RPMI8226 (cell line): ENCODE results near the gene FAM89B.
A peak's percentile ranks its signal among the peaks of the same experiment; 100 is the strongest.
"Not testable (repeated sequence)": the region's sequence is repeated elsewhere in the genome, so short reads cannot be mapped to it uniquely, and the experiment has no call there.

Experiments used
- DNase-seq: peaks from one replicate; pipeline ENCODE4 v3.0.0-alpha.2; 2015

The FAM89B gene

DNA sequence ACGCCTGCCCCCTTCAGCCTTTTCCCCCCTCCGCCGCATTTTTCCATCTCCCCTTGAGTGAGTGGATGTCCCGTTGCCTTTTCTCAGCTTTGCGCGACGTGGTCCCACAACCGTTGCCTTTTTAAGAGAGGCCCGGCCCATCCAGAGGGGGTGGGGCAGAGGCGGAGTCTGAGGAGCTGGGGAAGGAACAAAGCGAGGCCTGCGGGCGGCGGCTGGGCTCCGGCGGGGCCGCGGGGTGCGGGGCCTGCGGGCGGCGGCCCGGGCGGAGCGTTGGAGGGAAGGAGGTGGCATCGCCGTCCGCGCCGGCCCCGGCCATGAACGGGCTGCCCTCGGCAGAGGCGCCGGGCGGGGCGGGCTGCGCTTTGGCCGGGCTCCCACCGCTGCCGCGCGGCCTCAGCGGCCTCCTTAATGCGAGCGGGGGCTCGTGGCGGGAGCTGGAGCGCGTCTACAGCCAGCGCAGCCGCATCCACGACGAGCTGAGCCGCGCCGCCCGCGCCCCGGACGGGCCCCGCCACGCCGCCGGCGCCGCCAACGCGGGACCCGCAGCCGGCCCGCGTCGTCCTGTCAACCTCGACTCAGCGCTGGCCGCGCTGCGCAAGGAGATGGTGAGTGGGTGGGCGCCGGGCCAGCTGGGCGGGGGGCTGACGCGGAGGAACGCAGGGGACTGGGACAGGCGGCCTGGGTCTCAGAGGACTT, at the start of gene FAM89B:
Gene FAM89B (plus strand): TSS at position 183 of the 696 bp plus-strand sequence. CDS start 132 bp downstream, at position 315.
- DNase-seq, result peak; percentile 96

DNA sequence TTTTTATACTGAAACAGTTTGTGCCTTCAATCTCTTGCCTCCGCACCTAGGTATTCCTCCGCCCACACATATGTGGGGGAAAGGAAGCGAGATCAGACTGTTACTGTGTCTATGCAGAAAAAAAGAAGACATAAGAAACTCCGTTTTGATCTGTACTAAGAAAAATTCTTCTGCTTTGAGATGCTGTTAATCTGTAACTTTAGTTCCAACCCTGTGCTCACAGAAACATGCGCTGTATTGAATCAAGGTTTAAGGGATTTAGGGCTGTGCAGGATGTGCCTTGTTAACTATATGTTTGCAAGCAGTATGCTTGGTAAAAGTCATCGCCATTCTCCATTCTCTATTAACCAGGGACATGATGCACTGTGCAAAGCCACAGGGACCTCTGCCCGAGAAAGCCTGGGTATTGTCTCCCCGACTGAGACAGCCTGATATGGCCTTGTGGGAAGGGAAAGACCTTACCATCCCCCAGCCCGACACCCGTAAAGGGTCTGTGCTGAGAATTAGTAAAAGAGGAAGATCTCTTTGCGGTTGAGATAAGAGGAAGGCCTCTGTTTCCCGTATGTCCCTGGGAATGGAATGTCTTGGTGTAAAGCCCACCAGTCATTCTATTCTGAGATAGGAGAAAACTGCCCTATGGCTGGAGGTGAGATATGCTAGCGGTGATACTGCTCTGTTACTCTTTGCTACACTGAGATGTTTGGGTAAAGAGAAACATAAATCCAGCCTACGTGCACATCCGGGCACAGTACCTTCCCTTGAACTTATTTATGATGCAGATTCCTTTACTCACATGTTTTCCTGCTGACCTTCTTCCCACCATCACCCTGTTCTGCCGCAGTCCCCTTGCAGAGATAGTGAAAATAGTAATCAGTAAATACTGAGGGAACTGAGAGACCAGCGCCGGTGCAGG, 49.4 kb upstream of the FAM89B start:
- DNase-seq, result not testable (repeated sequence)

DNA sequence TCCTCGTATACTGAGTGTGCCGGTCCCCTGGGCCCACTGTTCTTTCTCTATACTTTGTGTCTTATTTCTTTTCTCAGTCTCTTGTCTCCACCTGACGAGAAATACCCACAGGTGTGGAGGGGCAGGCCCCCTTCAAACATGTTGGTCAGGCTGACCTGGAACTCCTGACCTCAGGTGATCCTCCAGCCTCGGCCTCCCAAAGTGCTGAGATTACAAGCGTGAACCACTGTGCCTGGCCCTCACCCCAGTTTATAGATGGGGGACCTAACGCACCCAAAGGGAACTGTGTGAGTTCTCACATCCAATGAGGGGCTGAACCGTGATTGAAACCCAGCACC, 48.7 kb upstream of the FAM89B start:
- DNase-seq, result not testable (repeated sequence)

DNA sequence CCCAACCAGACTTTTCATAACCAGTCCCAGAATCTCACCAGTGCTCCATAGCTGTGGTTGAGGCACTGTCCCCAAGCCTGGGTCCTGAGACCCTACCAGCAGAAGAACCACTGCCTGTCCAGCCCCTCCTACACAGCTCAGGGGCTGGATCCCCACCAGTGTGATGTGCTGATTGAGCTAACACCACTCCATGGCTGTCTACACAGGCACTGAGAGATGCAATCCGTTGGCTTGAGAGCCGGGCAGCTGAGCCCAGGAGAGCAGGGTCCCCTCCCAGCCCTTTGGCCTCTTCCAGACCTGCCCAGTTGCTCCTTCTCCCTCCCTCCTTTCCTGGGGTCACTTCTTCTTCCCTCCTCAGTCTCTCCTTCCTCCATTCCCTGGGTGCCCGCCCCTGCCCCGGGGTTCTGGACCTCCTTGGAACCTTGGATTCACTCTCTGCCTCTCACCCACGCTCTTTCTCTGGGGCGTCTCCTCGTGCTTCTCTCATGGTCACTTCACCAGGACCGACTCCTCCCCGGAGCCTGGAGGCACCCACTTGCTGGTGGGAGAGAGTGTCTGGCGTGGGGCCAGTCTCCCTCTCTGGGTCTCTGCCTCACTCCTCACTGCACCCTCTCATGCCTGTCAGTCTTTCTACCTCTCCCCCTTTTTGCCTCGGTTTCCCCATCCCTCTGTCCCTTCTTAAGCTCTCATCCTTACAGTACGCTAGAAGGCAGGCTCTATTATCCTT, 48.2 kb upstream of the FAM89B start:
- DNase-seq, result no peak

DNA sequence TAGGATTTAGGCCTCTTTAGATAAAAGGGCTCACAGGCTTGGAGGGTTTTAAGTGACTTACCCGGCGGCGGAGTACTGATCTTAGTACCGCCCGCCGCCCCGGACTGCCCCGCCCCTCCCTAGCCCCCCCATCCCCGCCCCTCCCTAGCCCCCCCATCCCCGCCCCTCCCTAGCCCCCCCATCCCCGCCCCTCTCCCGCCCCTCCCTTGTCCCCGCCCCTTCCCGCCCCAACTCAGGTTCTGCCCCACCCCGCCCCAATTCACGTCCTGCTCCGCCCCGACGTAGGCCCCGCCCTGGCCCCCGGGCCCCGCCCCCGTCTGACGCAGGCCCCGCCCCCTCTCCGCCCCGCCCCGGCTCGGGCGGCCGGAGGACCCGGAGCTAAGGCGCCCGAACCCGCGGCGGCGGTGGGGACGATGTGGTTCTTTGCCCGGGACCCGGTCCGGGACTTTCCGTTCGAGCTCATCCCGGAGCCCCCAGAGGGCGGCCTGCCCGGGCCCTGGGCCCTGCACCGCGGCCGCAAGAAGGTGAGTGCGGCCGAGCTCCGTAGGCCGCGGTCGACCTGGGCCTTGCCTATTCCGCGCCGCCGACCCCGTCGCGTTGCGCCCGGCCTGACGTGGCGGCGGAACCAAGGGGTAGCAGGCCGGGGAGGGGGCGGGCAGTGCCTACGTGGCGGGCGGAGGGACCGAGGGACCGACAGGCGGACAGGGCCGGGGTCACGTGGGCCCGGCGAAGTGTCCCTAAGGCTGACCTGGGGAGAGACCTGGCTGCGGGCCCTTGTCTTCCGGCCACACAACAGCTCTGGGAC, 47.4 kb upstream of the FAM89B start, which contains the start of gene SCYL1:
Gene SCYL1 (plus strand): TSS at position 343 of the 805 bp plus-strand sequence. CDS start 71 bp downstream, at position 414.
- DNase-seq, result peak; percentile 80

DNA sequence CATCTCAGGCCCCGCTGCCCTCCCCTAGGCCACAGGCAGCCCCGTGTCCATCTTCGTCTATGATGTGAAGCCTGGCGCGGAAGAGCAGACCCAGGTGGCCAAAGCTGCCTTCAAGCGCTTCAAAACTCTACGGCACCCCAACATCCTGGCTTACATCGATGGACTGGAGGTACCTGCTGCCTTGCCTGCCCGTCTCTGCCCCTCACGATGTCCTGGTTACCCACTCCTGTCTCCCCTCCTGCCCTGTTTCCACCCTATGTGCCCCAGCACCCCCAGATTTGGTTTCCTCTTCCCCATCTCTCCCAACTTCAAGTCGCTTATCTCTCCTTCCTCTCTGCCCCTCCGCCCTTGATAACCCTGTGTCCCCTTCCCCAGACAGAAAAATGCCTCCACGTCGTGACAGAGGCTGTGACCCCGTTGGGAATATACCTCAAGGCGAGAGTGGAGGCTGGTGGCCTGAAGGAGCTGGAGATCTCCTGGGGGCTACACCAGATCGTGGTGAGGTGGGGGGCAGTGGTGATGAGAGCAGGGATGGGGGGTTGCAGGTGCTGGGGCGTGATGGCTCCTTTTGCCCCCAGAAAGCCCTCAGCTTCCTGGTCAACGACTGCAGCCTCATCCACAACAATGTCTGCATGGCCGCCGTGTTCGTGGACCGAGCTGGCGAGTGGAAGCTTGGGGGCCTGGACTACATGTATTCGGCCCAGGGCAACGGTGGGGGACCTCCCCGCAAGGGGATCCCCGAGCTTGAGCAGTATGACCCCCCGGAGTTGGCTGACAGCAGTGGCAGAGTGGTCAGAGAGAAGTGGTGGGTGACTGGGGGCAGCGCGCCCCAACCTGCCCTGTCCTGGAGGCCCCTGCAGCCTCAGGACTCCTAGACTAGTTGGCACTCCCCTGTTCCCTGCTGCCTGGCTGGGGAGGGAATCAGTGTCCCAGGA, 46.5 kb upstream of the FAM89B start:
- DNase-seq, result no peak

DNA sequence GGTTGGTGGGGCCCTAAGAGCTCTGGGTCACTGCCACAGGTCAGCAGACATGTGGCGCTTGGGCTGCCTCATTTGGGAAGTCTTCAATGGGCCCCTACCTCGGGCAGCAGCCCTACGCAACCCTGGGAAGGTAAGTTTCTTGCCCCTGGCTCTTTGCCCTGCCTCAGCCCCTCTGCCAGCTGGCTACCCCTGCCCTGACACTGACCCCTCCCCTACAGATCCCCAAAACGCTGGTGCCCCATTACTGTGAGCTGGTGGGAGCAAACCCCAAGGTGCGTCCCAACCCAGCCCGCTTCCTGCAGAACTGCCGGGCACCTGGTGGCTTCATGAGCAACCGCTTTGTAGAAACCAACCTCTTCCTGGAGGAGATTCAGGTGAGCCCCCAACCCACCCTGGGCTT, 45.6 kb upstream of the FAM89B start:
- DNase-seq, result no peak

DNA sequence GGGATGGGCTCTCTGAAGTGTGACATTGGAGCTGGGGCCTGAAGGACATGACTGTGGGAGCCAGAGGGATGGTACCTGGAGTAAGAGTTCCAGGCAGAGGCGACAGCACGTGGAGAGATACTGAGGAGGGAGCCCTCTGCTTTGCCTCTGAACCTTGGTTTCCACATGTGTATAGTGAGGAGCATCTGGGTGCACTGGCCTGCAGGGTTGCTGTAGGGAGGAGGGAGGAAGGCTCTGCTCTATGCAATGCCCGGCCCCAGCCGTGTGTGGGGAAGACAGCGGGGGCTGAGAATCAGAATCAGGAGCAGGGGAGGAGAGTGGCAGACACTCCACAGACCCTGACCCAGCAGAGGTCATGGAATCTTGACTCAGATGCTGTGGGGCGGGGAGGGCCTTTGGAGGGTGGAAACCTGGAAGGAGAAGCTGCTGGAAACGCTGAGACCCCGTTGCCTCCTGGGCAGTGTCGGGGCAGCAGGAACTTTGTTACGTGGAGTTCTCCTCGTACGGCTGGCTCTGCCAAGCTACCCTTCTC, 43.5 kb upstream of the FAM89B start:
- DNase-seq, result no peak

DNA sequence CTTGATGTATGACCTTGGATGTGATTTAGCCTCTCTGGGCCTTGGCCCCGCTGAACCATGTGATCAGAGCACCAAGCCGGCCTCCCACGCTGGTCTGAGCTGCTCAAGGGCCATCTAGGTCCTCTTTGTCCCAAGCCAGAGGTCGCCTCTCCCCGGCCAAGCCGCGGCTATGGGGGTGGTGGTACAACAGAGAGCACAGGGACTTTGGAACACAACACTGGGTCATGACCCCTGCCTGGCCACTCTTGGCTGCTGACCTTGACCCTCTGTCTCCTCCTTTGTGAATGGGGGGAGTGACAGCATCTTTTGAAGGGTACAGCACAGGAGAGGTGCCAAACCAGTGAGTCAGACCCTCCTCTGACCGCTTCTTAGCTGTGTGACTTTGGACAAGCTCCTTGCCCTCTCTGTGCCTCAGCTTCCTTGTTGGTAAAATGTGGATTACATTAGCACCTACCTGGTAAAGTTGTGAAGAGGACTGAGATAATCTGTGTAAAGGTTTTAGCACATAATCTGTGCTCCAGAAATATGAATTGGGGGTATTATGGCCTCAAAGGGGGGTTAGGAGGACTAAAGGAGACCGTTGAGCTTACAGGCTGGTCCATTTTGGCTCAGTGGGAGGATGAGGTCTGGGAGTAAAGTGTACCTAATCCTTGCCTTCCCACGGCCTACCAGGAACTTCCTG, 42.7 kb upstream of the FAM89B start:
- DNase-seq, result no peak

DNA sequence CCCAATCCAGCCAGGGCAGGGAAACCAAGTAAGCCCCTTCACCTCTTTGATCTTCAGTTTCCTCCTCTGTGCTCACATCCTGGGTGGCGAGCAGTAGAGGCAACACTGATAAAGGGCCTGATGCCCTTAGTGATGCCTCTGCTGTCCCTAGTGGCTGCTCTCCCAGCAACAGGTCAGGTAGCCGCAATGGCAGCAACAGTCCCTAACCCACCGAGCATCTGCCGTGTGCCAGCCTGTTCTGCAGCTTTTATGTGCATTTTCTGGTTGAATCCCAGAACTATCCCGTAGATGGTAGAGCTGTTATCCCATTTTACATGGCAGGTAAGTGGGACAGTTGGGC, 42.2 kb upstream of the FAM89B start:
- peak; percentile 39 for DNase-seq

DNA sequence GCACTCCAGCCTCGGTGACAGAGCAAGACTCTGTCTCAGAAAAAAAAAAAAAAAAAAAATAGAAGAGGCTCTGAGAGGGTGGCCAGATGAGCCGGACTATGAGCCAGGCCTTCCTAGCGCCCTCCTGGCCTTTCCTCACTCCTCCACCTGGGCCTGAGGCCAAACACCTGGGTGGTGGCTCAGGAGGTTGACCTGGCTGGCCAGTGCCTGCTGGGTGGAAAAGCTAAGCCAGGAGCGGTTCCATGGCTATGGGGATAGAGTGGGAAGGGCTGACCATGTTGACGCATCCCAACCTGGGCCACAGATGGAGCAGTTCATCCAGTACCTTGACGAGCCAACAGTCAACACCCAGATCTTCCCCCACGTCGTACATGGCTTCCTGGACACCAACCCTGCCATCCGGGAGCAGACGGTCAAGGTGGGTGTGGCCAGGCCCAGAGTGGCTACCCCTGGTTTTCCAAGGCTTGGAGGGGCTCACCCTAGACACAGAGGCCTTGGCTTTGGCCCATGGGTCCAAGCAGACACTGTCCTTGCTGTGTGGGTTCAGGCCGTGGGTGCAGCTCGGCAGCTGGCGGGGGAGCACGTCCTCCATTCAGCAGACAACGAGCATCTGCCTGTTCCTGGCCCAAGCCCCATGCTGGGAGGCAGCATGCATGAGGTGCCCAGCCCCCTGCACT, 39.8 kb upstream of the FAM89B start:
- DNase-seq, result no peak

DNA sequence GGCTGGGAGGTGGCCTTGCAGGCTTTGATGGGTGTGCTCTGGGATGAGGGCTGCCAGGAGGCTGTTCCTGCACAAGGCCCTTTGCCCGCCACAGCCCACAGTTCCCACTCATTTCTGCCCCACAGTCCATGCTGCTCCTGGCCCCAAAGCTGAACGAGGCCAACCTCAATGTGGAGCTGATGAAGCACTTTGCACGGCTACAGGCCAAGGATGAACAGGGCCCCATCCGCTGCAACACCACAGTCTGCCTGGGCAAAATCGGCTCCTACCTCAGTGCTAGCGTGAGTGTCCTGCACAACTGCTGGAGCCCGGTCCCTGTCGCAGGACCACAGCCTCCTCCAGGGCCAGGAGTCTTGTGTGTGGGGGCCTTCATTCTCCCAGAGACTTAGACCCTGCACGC, 37.2 kb upstream of the FAM89B start:
- DNase-seq, result no peak

DNA sequence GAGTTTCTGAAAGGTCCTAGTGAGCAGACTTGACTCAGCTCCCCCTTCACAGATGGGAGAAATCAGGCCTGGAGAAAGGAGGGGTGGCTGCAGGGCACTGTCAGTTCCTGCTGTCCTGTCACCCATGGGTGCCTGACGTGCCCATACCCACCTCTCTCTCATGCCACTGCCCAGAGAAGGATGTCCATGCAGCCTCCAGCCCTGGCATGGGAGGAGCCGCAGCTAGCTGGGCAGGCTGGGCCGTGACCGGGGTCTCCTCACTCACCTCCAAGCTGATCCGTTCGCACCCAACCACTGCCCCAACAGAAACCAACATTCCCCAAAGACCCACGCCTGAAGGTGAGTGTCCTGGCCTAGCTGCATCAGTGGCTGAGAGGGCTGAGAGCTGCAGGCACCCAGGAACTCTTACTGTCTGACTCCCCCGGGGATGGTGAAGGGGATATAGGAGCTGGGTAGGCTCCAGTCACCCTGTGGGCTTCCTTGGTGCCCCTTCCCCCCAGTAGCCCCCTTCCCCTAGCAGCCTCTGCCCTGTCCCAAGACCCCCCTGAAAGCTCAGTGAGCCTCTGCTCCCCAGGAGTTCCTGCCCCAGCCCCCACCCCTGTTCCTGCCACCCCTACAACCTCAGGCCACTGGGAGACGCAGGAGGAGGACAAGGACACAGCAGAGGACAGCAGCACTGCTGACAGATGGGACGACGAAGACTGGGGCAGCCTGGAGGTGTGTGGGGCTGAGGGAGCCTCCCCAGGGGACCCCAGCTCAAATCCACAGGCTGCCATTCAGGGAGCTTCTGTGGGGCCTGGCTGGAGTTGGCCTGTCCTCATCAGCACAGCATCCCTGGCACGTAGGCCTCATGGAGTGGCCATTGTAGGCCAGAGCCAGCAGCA, 35.7 kb upstream of the FAM89B start:
- no peak for DNase-seq

DNA sequence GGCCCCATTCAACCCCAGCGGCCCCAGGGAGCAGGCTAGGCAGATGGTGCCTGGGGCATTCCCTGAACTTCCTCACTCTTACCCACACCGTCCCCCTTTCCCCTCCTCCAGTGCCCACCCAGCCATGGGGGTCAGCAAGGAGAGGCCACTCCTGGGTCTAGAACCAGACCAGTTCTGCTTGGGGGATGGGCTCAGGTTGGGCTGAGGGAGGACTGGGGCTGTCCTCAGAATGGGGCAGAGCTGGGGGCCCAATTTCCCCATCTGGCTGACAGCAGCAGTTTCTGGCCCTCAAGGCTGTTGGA, 35.1 kb upstream of the FAM89B start:
- DNase-seq, result no peak

DNA sequence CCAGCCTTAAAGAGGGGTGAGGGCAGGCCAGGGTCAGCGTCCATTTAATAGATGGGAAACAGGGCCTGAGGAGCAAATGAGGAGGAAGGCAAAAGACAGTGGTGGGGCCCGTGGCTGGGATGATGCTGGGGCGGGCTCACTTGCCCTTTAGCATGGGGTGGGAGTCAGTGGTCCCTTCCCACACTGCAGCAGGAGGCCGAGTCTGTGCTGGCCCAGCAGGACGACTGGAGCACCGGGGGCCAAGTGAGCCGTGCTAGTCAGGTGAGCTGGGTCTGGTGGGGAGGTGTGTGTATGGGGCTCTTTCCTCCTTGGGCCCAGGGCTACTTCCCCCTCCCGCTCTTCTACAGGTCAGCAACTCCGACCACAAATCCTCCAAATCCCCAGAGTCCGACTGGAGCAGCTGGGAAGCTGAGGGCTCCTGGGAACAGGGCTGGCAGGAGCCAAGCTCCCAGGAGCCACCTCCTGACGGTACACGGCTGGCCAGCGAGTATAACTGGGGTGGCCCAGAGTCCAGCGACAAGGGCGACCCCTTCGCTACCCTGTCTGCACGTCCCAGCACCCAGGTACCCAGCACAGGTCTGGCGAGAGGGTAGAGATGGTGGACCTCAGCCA, 34.6 kb upstream of the FAM89B start:
- DNase-seq, result no peak

DNA sequence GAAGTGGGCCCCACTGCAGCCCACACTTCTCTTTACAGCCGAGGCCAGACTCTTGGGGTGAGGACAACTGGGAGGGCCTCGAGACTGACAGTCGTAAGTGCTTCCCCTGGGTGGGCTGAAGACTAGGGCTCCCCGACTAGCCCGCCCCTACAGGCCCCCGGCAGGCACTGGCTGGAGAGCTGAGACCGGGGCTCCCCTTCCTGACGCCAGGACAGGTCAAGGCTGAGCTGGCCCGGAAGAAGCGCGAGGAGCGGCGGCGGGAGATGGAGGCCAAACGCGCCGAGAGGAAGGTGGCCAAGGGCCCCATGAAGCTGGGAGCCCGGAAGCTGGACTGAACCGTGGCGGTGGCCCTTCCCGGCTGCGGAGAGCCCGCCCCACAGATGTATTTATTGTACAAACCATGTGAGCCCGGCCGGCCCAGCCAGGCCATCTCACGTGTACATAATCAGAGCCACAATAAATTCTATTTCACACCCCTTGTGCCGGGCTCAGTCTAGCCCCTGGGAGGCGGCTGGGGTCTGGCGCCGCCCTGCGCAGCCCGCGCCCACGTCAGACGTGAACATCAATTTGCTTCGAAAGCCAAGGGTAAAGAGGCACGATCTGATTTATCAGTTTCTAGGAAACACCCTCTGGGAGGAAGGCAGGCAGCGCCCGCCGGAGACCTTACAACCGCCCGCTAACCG, 34.0 kb upstream of the FAM89B start:
- no peak for DNase-seq

DNA sequence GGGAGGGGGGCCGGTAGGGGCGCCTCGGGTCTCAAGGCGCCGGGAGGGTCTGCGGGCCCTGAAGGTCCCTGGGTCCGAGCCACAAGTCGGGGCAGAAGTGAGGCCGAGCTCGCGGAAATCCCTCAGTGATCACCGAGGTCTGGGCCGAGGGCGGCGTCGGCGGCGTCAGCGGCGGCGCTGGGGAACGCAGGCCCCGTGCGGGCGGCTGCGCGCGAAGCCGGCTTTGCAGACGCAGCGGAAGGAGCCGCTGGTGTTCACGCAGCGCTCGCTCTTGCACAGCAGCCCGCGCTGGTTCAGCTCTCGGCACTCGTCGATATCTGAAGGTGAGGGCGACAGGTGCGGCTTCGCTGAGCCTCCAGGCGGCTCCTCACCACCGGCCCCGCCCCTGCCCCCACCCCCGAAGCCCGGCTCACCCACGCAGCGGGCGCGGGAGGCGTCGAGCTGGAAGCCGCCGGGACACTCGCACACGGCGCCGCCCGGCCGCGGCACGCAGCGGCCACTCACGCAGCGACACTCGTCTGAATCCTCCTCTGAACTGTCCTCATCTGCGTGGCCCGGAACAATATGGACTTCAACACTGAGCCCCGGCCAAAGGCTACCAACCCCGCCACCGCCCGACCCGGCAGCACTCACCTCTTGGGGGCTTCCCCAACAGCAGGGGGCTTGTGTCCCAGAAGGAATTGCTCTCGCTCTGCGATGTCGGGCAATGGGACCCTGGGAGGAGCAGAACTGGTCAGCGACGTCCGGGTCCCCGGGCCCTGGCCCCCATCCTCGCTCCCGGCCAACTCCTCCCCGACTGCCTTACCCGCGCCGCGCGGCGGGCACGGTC, 33.2 kb upstream of the FAM89B start:
- DNase-seq, result no peak
